WI38 (cell line): ENCODE data around the gene LRP8.

Experiments used
- H3K4me3 ChIP-seq: 2 replicates; pipeline ENCODE4 v1.5.1; 2011; ENCODE audit warnings: low read depth, mild to moderate bottlenecking, control low read depth, low read length
- CTCF ChIP-seq: IDR thresholded peaks from 2 replicates; pipeline ENCODE4 v1.5.1; 2012; ENCODE audit warnings: low read depth, mild to moderate bottlenecking, control low read depth, low read length

Gene LRP8

GRCh38 chr1:53349968-53350852, 22.3 kb upstream of the LRP8 start:
- no peak overlapping the region for H3K4me3 ChIP-seq
- TF ChIP-seq CTCF, result no peak

GRCh38 chr1:53349369-53349835, 21.5 kb upstream of the LRP8 start:
- no peak overlapping the region for H3K4me3 ChIP-seq
- TF ChIP-seq CTCF, result no peak

- TF ChIP-seq CTCF, result no peak
- no peak overlapping the region for H3K4me3 ChIP-seq
Observed at GRCh38 chr1:53348486-53349368, 20.9 kb upstream of the LRP8 start.

- no peak overlapping the region for H3K4me3 ChIP-seq
- TF ChIP-seq CTCF, result no peak
Observed at GRCh38 chr1:53346814-53347176, 18.9 kb upstream of the LRP8 start.

GRCh38 chr1:53345996-53346813, 18.3 kb upstream of the LRP8 start:
- H3K4me3 ChIP-seq, result no peak overlapping the region
- no peak for TF ChIP-seq CTCF

- H3K4me3 ChIP-seq, result no peak overlapping the region
- no peak for TF ChIP-seq CTCF
Observed at GRCh38 chr1:53344921-53345838, 17.3 kb upstream of the LRP8 start.
